GM18873 (cell line): Measurements from ENCODE around the gene ATG10.
"Not testable (repeated sequence)": the region's sequence is repeated elsewhere in the genome, so short reads cannot be mapped to it uniquely, and the experiment has no call there.

ENCODE experiments used
- ATAC-seq: cut with Tn5 transposase; IDR thresholded peaks from one replicate; pipeline ENCODE4 v1.9.1; 2021; ENCODE audit warnings: mild to moderate bottlenecking, moderate library complexity, moderate number of reproducible peaks; ENCODE audit not compliant: unreplicated experiment, low FRiP score

The ATG10 gene

DNA sequence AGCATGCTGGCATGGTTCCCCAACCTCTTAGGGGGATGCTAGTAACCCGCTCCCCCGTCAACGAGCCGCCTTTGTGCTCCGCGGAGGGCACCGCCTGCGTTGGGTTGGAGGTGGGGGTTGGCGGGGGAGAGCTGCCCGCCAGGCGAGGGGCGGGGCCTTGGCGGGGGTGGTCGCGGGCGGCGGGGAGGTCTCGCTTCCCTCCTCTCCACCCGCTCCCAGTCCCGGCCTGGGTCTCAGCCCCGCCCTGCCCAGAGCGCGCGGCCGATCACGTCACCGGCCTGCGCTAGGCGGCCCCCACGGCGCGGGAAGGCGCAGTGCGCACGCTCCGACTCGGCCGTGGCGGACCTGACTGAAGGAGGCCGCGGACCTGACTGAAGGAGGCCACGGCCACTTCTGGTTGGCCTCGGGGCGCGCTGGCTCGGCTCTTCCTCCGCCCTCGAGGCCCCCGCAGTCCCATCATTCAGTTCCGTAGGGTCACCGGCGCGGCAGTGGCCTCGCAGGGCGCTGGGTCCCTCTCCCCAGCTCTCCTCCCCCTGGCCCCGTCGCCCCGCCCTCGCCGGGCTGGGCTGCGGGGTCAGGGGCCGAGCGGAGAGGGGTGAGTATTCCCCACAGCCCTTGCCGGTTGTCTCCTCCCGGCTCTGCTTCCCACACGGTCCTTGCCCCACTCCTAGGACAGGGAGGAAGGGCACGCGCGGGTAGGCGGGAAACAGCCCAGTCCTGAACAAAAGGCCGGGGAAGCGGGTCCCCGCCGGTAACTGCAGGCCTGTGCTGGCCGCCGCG is at the start of gene ATG10:
Gene ATG10 (plus strand): TSS at position 312 of the 780 bp plus-strand sequence. CDS start 15,548 bp downstream, outside the sequence.
- ATAC-seq = peak; percentile 95

DNA sequence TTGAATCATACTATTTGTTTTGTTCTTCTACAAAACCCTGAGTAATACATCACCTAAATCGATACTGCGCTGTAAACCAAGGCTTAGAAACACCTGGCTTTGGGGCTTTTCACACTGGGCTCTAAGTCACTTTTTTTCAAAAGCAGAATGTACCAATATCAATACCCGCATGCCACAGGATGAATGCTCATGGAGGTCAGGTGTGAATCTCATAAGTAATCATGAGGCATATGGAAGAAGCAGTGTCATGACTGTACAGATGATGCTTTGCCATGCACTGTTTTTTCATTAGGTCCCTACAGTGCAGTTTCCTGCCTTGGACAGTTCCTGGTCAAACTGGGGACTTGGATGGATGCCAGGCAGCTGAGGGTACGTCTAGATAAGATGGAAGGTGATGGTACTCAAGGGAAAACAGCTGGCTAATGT is 49.0 kb upstream of the ATG10 start:
- no peak for ATAC-seq

DNA sequence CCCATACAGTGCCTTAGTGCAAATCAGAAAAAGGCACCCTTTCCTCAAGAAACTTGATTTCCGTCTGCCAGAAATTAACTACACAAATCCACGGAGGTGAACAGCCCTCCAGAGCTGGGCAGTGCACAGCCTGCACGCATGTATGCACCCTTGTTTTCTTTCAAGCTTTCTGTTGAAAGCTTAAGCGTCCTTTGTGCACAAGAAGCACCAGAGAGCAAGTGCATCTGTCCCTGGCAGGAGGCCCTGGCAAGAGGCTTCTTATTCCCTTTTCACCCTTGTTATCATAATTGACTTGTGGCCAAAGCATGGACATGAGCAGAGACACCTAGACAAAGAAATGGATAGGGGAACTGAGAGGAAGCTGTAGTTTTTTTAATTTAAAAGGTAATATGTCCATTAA is 47.4 kb upstream of the ATG10 start:
- no peak for ATAC-seq

DNA sequence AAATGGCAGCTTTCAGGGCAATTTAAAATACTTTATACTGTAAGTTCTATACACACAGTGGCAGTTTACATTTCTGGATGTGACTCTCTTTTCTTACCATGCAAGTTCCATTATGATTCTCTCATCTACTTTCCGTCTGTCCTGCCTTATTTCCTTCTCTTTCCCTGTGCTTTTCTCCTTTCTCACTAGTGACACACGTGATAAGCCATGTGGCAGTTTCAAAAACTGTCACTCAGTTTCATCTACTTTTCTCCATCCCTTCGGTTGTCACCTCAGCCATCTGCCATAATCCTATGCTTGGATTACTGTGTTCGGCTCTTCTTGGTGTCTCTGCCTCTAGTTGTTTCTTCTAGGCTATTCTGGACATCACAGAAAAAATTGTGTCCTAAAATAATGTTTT is 46.8 kb upstream of the ATG10 start:
- ATAC-seq = no peak

DNA sequence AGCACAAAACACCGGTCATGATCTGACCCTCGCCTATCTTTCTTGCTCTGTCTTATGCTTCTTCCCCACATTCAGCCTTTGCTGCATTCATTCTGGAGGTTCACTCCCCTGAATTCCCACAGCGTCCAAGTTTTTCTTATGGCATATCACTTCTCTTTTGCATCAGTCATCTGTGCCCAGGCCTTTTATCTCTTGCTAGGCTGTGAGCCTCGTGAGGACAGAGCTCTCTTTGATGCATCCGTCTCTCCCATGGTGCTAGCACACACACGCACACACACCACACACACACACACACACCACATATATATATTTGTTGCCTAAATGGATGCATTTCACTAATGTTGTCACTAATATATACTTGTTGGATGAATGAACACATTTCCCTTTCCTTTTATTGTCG is 45.8 kb upstream of the ATG10 start:
- ATAC-seq = no peak

DNA sequence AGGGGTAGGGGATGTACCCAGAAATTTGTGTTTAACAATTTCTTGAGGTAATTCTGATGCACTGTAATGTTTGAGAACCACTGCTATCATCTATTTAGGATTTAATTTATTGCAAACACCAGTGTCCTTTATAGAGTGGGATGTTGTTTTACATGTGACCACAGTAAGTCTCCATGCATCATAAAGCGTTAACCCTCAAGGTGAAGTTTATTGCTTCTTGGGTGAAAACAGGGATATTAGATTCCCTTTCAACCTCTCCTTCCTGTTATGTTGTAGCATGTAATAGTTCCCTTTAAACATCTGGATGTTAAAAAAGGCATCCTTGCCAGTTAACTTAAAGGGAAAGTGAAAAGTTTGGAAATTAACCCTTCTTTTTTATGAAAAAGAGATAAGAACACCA is 35.8 kb upstream of the ATG10 start:
- no peak for ATAC-seq

DNA sequence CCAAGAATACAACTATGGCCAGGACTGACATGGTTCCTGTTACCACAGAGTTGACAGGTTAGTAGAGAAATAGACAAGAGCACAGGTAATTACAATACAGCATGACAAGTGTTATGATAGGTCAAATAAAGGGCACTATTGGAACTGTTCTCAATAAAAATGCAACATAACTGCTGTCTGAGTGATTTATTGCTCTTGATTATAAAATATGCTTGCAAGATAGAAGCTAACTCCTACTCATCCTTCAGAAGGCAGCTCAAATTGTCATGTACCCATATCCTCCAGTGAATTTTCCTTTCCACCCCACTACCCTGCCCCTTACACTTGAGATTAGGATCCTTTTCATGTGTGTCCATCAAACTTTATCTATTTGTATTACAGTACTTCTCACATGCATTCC is 35.1 kb upstream of the ATG10 start:
- ATAC-seq = no peak

DNA sequence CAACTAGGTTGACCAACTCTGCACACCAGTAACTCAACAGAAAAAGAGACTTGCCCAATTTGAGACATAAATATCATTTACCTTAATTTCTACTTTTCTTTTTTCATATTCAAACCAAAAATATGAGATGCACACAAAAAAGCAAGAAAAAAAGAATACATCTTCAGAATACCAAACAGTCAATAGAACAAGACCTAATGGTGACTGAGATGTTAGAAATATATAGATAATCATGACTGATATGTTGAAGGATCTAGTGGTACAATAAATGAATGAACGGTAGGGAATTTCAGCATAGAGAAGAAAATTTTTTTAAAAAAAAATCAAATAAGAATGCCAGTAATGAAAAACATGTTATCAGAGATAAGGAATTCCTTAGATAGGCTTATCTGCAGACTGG is 29.1 kb upstream of the ATG10 start:
- ATAC-seq = no peak

DNA sequence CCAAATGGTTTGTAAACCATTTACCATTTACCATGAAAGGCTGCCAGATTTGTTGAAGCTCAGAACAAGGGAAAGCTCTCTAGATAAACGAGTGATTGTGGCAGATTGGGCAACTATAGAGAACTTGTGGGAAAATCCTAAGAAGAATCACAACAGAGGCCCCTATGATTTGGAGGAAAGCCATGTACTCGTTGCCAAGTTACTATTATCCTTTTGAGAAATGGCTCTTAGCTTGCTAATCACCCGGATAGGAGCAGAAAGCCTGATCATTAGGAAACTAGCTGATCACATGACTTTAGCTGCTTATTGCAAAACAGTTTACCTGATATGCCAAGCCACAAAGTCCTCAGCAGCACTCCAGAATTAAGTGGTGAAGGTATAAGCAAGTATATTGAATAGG is 23.5 kb upstream of the ATG10 start:
- ATAC-seq = no peak

DNA sequence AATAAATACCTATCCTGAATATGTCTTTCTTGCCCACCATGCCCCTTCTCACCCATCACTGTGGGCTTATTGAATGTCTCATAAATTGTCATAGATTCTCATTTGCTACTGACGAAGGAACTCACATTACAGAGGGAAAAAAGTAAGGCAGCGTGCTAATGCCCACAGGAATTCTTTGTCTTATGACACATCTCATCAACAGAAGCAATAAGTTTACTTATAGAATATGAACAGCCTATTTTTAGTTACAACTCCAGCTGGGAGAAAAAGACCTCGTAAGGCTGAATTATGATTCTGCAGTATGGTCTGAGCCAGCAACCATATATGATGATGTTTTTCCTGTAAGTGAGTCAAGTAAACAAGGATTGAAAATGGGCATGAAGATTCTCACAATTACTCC is 22.4 kb upstream of the ATG10 start:
- ATAC-seq = no peak

DNA sequence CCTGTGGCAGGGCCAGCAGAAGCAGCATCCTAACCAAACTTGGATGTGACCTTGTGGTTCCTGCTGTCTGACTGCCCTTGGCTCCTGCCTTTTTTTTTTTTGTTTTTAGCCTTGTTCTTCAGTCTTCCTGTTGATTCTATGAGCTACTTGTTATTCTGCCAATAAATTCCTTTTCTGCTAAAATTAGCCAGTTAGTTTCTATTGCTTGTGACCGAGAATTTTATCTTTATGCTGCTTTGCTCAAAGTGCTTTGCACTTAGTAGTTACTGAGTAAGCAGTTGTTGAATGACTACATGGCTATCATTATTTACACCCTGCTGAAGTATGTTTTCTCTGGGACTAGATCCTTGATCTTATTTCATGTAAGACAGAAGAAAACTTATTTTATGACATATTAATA is 20.8 kb upstream of the ATG10 start:
- no peak for ATAC-seq

DNA sequence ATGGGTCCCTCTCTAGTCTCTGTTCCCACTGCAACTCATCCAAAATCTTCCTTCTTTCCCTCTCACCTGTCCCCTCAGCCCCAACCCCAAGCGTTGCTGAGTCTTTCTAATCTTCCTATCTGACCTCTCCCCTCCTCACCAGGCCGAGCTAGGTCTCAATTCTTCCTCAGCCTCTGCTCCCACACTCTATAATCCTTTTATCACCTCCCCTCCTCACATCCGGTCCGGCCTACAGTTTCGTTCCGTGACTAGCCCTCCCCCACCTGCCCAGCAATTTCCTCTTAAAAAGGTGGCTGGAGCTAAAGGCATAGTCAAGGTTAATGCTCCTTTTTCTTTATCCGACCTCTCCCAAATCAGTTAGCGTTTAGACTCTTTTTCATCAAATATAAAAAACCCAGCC is 17.0 kb upstream of the ATG10 start:
- not testable (repeated sequence) for ATAC-seq

DNA sequence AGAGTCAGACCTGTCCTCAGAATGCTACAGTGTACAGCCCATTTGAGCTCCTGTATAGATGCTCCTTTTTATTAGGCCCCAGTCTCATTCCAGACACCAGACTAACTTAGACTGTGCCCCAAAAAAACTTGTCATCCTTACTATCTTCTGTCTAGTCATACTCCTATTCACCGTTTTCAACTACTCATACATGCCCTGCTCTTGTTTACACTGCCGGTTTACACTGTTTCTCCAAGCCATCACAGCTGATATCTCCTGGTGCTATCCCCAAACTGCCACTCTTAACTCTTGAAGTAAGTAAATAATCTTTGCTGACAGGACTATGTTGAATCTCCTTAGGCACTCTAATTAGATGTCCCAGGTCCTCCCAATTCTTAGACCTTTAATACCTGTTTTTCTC is 13.7 kb upstream of the ATG10 start:
- not testable (repeated sequence) for ATAC-seq

DNA sequence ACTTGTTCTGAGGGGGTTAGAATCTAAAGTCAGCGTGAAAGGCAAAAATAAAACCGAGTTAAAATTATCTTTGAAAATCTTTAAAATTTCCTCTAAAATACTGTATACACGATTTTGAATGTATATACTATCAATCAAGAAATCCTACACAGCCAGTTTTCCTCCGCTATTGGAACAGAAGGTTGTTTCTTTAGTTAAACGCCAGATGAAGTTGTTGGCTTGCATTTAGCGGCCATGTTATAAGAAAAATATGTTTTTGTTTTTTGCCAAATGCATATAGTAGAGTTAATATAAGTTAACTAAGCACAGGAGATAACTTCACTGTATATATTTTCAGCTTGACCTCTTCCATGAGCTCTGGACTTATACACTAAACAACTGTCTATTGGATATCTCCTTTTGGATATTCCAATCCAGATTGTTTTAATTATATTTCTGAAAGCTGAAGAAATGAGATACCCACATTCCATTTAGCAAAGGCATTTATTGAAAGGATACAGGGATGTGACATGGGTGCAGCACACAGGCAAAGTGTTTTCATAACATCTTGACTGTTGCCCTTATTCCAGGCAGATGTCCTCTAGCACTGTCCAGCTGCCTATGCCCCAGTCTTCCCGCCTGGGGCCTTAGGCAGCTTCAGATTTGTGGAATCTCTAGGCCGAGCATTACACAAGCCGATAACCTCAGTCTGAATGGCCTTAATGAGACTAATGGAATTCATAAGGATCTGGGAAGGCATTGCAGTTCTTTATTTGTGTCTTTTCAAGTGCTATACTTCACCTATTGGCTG is 10.0 kb upstream of the ATG10 start:
- ATAC-seq = no peak

DNA sequence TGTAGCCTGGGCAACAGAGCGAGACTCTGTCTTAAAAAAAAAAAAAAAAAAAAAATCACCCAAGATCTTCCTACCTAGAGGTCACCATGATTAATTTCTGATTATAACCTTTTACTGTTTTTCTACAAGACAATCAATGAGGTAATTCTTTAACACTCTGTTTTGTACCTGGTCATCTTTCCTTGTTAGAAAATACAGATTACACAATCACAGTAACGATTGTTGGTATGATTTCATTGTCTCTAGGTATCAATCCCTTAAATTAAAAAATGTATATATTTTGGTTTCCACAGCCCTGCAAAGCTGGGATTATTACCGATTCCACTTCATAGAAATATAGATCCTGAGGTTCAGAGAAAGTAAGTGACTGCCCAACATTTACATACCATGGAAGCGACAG is 8.3 kb upstream of the ATG10 start:
- no peak for ATAC-seq

DNA sequence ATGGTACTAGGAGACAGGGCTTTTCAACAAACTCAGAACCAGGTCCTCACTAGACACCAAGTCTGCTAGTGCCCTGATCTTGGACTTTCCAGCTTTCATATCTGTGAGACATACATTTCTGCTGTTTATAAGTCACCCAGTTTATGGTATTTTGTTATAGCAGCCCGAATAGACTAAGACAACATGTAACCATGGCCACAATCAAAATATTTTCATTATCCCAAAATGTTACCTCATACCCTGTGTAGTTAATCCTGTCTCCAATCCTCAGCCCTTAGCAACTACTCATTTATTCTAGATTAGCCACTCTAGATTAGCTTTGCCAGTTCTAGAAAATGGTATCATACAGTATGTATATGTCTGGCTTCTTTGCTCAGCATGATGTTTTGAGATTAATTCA is 6.3 kb upstream of the ATG10 start:
- ATAC-seq = no peak

DNA sequence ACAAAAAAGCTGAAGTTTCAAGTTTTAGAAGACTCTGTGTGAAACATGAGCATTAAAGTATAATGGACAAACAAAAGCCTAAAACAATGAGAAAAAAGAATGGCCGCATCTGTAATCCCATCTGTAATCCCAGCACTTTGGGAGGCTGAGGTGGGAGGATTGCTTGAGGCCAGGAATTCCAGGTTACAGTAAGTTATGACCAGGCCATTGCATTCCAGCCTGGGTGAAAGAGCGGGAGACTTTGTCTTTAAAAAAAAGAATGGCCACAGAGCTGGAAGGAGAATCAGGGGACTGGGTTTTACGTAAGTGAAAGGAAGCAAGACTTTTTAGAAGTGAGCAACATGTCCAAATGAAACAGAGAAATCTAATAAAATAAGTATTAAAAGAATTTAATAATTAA is 2.6 kb upstream of the ATG10 start:
- no peak for ATAC-seq

DNA sequence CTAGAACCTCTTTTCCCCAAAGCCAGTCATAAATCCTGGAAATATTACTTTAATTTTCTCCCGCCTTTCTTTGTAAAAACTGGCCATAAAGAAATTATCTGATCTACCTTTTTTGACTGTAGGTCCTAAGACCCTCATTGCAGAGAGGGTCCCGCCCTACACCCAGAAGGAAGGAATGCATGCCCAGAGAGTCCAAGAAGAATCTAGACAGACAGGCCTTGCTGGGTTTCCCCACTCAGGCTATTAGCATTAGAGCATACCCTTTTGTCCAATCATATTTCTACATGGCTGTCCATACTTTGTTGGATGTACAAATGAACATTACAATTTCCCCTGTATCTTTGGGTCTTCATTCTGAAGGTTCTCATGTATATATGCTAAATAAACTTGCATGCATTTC is 1.9 kb upstream of the ATG10 start:
- no peak for ATAC-seq

DNA sequence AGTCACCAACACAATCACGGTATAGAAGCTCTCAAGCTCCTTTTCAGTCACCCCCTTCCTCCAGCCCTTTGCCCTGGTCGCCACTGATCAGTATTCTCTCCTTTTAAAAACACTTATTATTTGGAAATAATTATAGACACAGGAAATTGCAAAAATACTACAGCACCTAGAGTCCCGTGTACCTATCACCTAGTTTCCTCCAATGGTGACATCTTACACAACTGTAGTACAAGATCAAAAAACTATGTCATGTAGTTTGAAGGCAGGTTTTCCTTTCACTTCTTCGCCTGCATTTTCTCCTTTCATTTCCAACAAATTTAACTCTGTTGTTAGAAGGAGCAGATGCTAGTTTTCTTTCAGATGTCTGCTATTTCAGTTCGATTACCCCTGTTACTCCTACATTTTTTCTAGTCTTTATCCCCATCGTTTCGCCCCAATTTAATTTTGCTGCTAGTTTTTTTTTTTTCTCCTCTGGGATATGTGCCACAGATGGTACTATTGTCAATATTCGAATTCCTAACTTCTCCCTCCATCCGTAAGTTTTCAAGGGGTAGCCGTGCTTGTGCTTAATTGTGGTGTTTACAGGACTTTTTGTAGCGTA is 612 bp upstream of the ATG10 start:
- no peak for ATAC-seq

DNA sequence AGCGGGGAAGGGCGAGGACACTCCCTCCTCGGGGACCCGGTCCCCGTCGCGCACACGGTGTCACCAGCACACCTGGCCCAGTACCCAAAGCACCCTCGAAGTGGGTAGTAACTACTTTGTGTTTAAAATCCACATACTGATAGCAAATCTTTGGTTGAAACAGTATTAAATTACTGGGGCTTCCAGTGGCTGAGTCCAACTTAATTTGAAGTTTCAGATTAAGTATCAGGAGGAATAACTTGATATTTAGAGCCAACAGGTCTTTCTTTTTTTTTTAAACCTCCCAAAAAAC is 615 bp downstream of the ATG10 start:
- peak; percentile 28 for ATAC-seq

DNA sequence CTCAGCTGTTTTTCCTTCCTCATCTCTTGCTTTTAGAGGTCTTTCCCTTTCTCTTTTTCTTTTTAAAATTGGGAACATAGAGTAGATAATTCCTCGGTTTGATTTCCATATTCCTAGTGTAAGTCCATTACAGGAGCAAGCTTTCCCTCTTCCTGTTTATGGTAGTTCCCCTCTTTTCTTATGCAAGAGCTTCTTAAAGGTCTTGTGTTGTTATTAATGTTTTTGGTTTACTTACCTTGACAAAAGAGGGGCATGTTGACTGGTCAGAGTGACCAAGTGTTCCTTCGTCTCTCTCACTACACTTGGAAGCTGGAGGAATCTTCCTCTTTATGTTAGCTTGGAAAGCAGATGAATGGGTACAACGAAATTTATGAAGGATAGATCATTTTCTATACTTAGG is 8.3 kb downstream of the ATG10 start:
- ATAC-seq = no peak
